GM23338 (cell line): Measurements from ENCODE around the gene ADPRHL1. TPM values are rescaled to one million over a fixed set of nuclear protein-coding genes. Genes with fewer than 3 reads are reported as not detected.

Experiments used
- ATAC-seq: fragments of 200-7000 bp; cut with Tn5 transposase; 3 replicates; pipeline ENCODE4 v1.9.1; 2020
- DNase-seq: peaks from one replicate; pipeline ENCODE4 v3.0.0-alpha.2; 2015; ENCODE audit warnings: low spot score
- H2AFZ ChIP-seq: fragments of 200-600 bp; sonication (generic); 2 replicates; pipeline ENCODE4 v1.8.0; 2016; ENCODE audit warnings: antibody characterized with exemption, mild to moderate bottlenecking, moderate library complexity
- H3F3A ChIP-seq: fragments of 200-600 bp; sonication (generic); replicated peaks from 2 replicates; pipeline ENCODE4 v1.8.0; 2017; ENCODE audit warnings: antibody characterized with exemption, mixed run types, low read depth
- H3K27ac ChIP-seq: fragments of 200-600 bp; sonication (generic); 2 replicates; pipeline ENCODE4 v1.6.1; 2016; ENCODE audit warnings: low read depth
- H3K27me3 ChIP-seq: fragments of 200-600 bp; sonication (generic); 2 replicates; pipeline ENCODE4 v1.8.0; 2016; ENCODE audit warnings: mild to moderate bottlenecking, mixed run types, moderate library complexity; ENCODE audit not compliant: insufficient read depth
- H3K36me3 ChIP-seq: fragments of 200-600 bp; sonication (generic); 2 replicates; pipeline ENCODE4 v1.8.0; 2016; ENCODE audit warnings: mild to moderate bottlenecking; ENCODE audit not compliant: insufficient read depth
- H3K4me1 ChIP-seq: fragments of 200-600 bp; sonication (generic); 2 replicates; pipeline ENCODE4 v1.8.0; 2016; ENCODE audit warnings: mild to moderate bottlenecking, moderate library complexity; ENCODE audit not compliant: insufficient read depth
- H3K4me2 ChIP-seq: fragments of 200-600 bp; sonication (generic); 2 replicates; pipeline ENCODE4 v1.7.1; 2017; ENCODE audit warnings: mixed run types
- H3K4me3 ChIP-seq: fragments of 200-600 bp; sonication (generic); 2 replicates; pipeline ENCODE4 v1.6.1; 2016; ENCODE audit warnings: mixed run types
- H3K79me2 ChIP-seq: fragments of 200-600 bp; sonication (generic); replicated peaks from 2 replicates; pipeline ENCODE4 v1.8.0; 2017; ENCODE audit warnings: mild to moderate bottlenecking; ENCODE audit not compliant: insufficient read depth
- H3K9me2 ChIP-seq: fragments of 200-600 bp; sonication (generic); 2 replicates; pipeline ENCODE4 v1.8.0; 2017; ENCODE audit not compliant: insufficient read depth
- H4K20me1 ChIP-seq: fragments of 200-600 bp; sonication (generic); replicated peaks from 2 replicates; pipeline ENCODE4 v1.8.0; 2017; ENCODE audit warnings: mild to moderate bottlenecking; ENCODE audit not compliant: insufficient read depth
- H3K27ac Mint-ChIP-seq: 2 replicates; pipeline ENCODE4 v1.8.0; 2020; ENCODE audit warnings: inconsistent platforms, mild to moderate bottlenecking, moderate library complexity, mixed read lengths
- H3K27me3 Mint-ChIP-seq: 3 replicates; pipeline ENCODE4 v1.8.0; 2022; ENCODE audit warnings: low read depth, mild to moderate bottlenecking, moderate library complexity, mixed read lengths, inconsistent platforms; ENCODE audit not compliant: insufficient read depth, poor library complexity
- H3K36me3 Mint-ChIP-seq: 3 replicates; pipeline ENCODE4 v1.8.0; 2021; ENCODE audit warnings: low read depth, mild to moderate bottlenecking, inconsistent platforms, moderate library complexity, mixed read lengths
- H3K4me1 Mint-ChIP-seq: 3 replicates; pipeline ENCODE4 v1.8.0; 2020; ENCODE audit warnings: mild to moderate bottlenecking, inconsistent platforms, mixed read lengths
- H3K4me3 Mint-ChIP-seq: 3 replicates; pipeline ENCODE4 v1.8.0; 2021; ENCODE audit warnings: moderate library complexity, mild to moderate bottlenecking, inconsistent platforms, mixed read lengths
- H3K9me3 Mint-ChIP-seq: 3 replicates; pipeline ENCODE4 v1.8.0; 2020; ENCODE audit warnings: moderate library complexity, mild to moderate bottlenecking, inconsistent platforms, mixed read lengths
- EZH2 ChIP-seq: fragments of 200-600 bp; sonication (generic); IDR thresholded peaks from one replicate; pipeline ENCODE4 v1.8.0; 2017; ENCODE audit warnings: antibody characterized with exemption, mild to moderate bottlenecking, low read depth; ENCODE audit not compliant: unreplicated experiment
- JUNB ChIP-seq: IDR thresholded peaks from one replicate; pipeline ENCODE4 v1.6.1; 2016; ENCODE audit warnings: antibody characterized with exemption; ENCODE audit not compliant: unreplicated experiment
- NANOG ChIP-seq: IDR thresholded peaks from 2 replicates; pipeline ENCODE4 v1.6.1; 2016; ENCODE audit warnings: antibody characterized with exemption, borderline replicate concordance
- STAT1 ChIP-seq: IDR thresholded peaks from one replicate; pipeline ENCODE4 v1.6.1; 2016; ENCODE audit warnings: antibody characterized with exemption; ENCODE audit not compliant: unreplicated experiment
- ZNF114 ChIP-seq: fragments of 250-450 bp; sonication (Bioruptor Pico); IDR thresholded peaks from 2 replicates; pipeline ENCODE4 v1.5.0; 2020; ENCODE audit warnings: mild to moderate bottlenecking, moderate library complexity
- ZNF331 ChIP-seq: fragments of 250-450 bp; sonication (Bioruptor Pico); IDR thresholded peaks from 2 replicates; pipeline ENCODE4 v1.5.0; 2020; ENCODE audit warnings: low read depth, mild to moderate bottlenecking, moderate library complexity
- polyA plus RNA-seq: library from polyadenylated mRNA; unstranded; fragments of >200 nt; fragmentation: Nextera tagmentation; extraction: Ambion mirVana; gene quantifications from 2 replicates; pipeline ENCODE4 v1.2.1, GENCODE V29; 2016
- total RNA-seq: library from RNA; depleted of rRNA; stranded (reverse); fragments of >200 nt; shearing (Covaris generic); gene quantifications from 2 replicates; pipeline ENCODE4 v1.2.3, GENCODE V29; 2014
- TF ChIP-seq, protein P1 (sequence below): IDR thresholded peaks from one replicate; pipeline ENCODE4 v1.6.1; 2018; ENCODE audit warnings: antibody characterized with exemption; ENCODE audit not compliant: unreplicated experiment
- TF ChIP-seq, protein P2 (sequence below), 2 experiments: fragments of 200-600 bp in 1 of 2; sonication (generic) in 1 of 2; conservative IDR thresholded peaks; 2 replicates each; pipeline versions ENCODE4 v1.5.1 to v1.6.1; 2016 to 2017; ENCODE audit warnings: antibody characterized with exemption in 2 of 2, low read depth in 2 of 2, mild to moderate bottlenecking in 2 of 2, moderate library complexity in 1 of 2
- TF ChIP-seq, protein P3 (sequence below): IDR thresholded peaks from 2 replicates; pipeline ENCODE4 v1.6.1; 2016; ENCODE audit warnings: antibody characterized with exemption

ADPRHL1 gene
- total and polyA plus RNA-seq, 2 experiments from 2014 or later, result 0.80 to 1.0 TPM

DNA sequence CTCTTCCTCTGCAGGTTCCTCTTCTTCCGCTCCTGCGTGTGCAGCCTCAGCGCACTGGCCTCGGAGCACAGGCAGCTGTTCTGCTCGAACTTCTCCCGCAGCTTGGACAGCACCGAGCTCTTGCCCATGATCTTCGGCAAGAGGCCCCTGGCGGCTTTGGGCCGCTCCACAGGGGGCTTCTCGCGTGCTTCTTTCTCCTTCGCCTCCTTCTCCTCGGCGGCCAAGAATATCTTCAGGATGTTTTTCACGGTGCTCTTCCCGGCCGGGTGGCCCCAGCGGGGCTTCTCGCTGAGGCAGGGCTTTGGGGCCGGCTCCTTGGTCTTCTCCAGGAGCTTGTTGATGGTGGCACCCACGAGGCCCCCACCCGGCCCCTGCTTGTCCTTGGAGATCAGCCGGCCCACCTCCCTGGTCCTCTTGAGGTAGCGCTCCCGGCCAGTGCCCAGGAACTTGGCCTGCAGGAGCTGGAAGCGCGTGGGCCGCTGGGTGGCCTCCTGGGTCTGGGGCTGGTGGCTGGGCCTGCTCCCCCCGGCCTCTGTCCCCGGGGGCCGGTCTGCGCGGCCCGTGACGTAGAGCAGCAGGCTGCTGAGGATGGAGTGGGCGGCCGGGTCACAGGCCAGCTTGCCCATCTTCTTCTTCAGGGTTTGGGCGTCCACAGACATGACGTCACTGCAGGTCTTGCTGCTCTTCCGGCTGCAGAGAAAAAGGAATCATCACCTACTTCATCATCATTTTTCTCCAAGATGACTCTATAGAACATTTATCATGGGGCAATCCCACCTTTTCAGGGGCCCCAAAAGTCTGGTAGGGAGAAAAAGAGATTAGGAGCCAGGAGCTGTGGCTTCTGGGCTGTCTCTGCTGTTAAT is 45.5 kb downstream of the ADPRHL1 start:
- no peaks in the 10 kb centered on the region for H3F3A ChIP-seq
- Mint-ChIP-seq H3K4me1 (no peaks in the 10 kb centered on the region; the same call in 2 of the 3 replicates), H3K36me3 (no peaks in the 10 kb centered on the region), H3K9me3 (no peaks in the 10 kb centered on the region), H3K27me3 (peaks cover 15% of the 10 kb centered on the region), H3K27ac (no peak overlapping the region; the same call in 1 of the 2 replicates), H3K4me3 (no peak overlapping the region)
- H3K79me2 ChIP-seq, result no peaks in the 10 kb centered on the region
- H3K4me3 ChIP-seq, result no peak overlapping the region
- no peaks in the 10 kb centered on the region for H3K27me3 ChIP-seq
- H3K4me2 ChIP-seq, result no peak overlapping the region
- no peaks in the 10 kb centered on the region for H3K4me1 ChIP-seq
- no peak overlapping the region for H3K27ac ChIP-seq
- TF ChIP-seq, protein P1, sequence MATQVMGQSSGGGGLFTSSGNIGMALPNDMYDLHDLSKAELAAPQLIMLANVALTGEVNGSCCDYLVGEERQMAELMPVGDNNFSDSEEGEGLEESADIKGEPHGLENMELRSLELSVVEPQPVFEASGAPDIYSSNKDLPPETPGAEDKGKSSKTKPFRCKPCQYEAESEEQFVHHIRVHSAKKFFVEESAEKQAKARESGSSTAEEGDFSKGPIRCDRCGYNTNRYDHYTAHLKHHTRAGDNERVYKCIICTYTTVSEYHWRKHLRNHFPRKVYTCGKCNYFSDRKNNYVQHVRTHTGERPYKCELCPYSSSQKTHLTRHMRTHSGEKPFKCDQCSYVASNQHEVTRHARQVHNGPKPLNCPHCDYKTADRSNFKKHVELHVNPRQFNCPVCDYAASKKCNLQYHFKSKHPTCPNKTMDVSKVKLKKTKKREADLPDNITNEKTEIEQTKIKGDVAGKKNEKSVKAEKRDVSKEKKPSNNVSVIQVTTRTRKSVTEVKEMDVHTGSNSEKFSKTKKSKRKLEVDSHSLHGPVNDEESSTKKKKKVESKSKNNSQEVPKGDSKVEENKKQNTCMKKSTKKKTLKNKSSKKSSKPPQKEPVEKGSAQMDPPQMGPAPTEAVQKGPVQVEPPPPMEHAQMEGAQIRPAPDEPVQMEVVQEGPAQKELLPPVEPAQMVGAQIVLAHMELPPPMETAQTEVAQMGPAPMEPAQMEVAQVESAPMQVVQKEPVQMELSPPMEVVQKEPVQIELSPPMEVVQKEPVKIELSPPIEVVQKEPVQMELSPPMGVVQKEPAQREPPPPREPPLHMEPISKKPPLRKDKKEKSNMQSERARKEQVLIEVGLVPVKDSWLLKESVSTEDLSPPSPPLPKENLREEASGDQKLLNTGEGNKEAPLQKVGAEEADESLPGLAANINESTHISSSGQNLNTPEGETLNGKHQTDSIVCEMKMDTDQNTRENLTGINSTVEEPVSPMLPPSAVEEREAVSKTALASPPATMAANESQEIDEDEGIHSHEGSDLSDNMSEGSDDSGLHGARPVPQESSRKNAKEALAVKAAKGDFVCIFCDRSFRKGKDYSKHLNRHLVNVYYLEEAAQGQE, result no peak
- no peak for TF ChIP-seq EZH2
- TF ChIP-seq NANOG, result no peak
- TF ChIP-seq, protein P2, sequence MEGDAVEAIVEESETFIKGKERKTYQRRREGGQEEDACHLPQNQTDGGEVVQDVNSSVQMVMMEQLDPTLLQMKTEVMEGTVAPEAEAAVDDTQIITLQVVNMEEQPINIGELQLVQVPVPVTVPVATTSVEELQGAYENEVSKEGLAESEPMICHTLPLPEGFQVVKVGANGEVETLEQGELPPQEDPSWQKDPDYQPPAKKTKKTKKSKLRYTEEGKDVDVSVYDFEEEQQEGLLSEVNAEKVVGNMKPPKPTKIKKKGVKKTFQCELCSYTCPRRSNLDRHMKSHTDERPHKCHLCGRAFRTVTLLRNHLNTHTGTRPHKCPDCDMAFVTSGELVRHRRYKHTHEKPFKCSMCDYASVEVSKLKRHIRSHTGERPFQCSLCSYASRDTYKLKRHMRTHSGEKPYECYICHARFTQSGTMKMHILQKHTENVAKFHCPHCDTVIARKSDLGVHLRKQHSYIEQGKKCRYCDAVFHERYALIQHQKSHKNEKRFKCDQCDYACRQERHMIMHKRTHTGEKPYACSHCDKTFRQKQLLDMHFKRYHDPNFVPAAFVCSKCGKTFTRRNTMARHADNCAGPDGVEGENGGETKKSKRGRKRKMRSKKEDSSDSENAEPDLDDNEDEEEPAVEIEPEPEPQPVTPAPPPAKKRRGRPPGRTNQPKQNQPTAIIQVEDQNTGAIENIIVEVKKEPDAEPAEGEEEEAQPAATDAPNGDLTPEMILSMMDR (conservative IDR thresholded peaks at IDR 0.05; ENCODE audit: low read depth in 2 of 2), result no peak
- DNase-seq (no peak), ATAC-seq (no peak)
- no peak overlapping the region for H2AFZ ChIP-seq
- H4K20me1 ChIP-seq, result no peaks in the 10 kb centered on the region
- H3K36me3 ChIP-seq, result no peaks in the 10 kb centered on the region
- H3K9me2 ChIP-seq, result no peaks in the 10 kb centered on the region

DNA sequence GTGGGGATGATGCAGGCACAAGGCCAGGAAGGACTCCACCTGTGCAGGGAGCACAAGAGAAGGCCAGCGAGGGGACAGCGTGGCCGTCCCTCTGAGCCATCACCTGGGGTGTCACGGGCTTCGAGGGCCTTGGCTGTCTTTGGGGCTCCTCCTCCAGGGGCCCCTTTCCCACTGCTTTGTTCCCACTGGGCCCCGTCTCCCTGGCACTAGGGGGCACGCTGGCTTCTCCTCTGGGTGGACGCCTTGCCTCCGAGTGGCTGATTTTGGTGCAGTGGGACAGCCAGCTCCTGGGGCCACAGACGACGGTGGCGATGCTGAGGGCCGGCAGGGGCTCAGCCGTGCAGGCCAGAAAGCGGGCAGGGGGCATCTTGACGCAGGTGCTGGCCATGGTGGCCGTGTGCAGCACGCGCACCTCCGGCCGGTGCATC is 46.2 kb downstream of the ADPRHL1 start:
- H3K4me2 ChIP-seq, result no peak overlapping the region
- H3K36me3 Mint-ChIP-seq, result no peaks in the 10 kb centered on the region
- TF ChIP-seq, protein P3, sequence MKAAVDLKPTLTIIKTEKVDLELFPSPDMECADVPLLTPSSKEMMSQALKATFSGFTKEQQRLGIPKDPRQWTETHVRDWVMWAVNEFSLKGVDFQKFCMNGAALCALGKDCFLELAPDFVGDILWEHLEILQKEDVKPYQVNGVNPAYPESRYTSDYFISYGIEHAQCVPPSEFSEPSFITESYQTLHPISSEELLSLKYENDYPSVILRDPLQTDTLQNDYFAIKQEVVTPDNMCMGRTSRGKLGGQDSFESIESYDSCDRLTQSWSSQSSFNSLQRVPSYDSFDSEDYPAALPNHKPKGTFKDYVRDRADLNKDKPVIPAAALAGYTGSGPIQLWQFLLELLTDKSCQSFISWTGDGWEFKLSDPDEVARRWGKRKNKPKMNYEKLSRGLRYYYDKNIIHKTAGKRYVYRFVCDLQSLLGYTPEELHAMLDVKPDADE, result no peak
- TF ChIP-seq, protein P2 (conservative IDR thresholded peaks at IDR 0.05; ENCODE audit: low read depth in 2 of 2), result no peak
- TF ChIP-seq EZH2 (no peak), ZNF331 (no peak), ZNF114 (CRISPR knock-in tag) (no peak), STAT1 (no peak), NANOG (no peak), JUNB (no peak)
- TF ChIP-seq, protein P1, result no peak

More for the DNA sequence above, 46.2 kb downstream of the ADPRHL1 start:
- peaks cover 19% of the 10 kb centered on the region for H3K27me3 Mint-ChIP-seq
- H3K4me3 ChIP-seq, result no peak overlapping the region
- ATAC-seq (no peak), DNase-seq (no peak)
- no peaks in the 10 kb centered on the region for H4K20me1 ChIP-seq
- no peaks in the 10 kb centered on the region for H3K4me1 ChIP-seq
- no peak overlapping the region for H3K27ac ChIP-seq
- no peaks in the 10 kb centered on the region for H3F3A ChIP-seq
- no peak overlapping the region for H3K27ac Mint-ChIP-seq
- H3K4me3 Mint-ChIP-seq, result no peak overlapping the region
- H3K27me3 ChIP-seq, result no peaks in the 10 kb centered on the region
- no peaks in the 10 kb centered on the region for H3K79me2 ChIP-seq
- no peaks in the 10 kb centered on the region; the same call in 2 of the 3 replicates for H3K4me1 Mint-ChIP-seq
- no peaks in the 10 kb centered on the region for H3K36me3 ChIP-seq
- H2AFZ ChIP-seq, result no peak overlapping the region
- no peaks in the 10 kb centered on the region for H3K9me3 Mint-ChIP-seq
- H3K9me2 ChIP-seq, result no peaks in the 10 kb centered on the region
